ENCODE measurements around the gene TRIM61. TPM values are rescaled to one million over a fixed set of nuclear protein-coding genes. Genes with fewer than 3 reads are reported as not detected.
A peak's percentile ranks its signal among the peaks of the same experiment; 100 is the strongest.
"Not testable (repeated sequence)": the region's sequence is repeated elsewhere in the genome, so short reads cannot be mapped to it uniquely, and the experiment has no call there.

TRIM61 gene
- polyA plus RNA-seq, 1 experiment, result 1.0 TPM

DNA sequence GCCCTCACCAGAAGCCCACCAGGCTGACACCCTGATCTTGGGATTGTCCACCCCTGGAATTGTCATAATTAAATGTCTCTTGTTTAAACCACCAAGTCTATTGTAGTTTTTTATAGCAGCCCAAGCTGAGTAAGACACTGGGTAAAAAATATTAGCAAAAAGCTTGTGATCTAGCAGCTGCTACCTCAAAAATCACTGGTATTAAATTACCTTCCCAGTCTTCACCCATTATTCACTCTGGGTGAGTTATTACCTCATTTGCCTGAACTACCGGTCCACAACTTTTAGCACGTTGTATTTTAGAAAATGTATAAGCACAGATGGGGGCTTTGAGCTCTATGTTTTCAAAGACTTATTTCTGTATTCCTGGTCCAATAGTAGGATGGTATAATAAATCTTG lies 12.0 kb upstream of the TRIM61 start:
- no peaks in the 10 kb centered on the region for H3K27me3 ChIP-seq (ENCODE audit: control insufficient read depth, insufficient read depth, low read length)
- ChIA-PET POLR2A (no interaction called here), CTCF (no interaction called here)
- TF ChIP-seq, protein P1, sequence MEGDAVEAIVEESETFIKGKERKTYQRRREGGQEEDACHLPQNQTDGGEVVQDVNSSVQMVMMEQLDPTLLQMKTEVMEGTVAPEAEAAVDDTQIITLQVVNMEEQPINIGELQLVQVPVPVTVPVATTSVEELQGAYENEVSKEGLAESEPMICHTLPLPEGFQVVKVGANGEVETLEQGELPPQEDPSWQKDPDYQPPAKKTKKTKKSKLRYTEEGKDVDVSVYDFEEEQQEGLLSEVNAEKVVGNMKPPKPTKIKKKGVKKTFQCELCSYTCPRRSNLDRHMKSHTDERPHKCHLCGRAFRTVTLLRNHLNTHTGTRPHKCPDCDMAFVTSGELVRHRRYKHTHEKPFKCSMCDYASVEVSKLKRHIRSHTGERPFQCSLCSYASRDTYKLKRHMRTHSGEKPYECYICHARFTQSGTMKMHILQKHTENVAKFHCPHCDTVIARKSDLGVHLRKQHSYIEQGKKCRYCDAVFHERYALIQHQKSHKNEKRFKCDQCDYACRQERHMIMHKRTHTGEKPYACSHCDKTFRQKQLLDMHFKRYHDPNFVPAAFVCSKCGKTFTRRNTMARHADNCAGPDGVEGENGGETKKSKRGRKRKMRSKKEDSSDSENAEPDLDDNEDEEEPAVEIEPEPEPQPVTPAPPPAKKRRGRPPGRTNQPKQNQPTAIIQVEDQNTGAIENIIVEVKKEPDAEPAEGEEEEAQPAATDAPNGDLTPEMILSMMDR (IDR thresholded peaks at IDR 0.05; ENCODE audit: insufficient read depth, low read depth, low read length), result no peak
- no peak overlapping the region for H3K4me3 ChIP-seq (ENCODE audit: low read depth, low read length)
- H3K36me3 ChIP-seq (ENCODE audit: control insufficient read depth, insufficient read depth, low read length), result no peaks in the 10 kb centered on the region
- no peak for DNase-seq (ENCODE audit: low read depth)

DNA sequence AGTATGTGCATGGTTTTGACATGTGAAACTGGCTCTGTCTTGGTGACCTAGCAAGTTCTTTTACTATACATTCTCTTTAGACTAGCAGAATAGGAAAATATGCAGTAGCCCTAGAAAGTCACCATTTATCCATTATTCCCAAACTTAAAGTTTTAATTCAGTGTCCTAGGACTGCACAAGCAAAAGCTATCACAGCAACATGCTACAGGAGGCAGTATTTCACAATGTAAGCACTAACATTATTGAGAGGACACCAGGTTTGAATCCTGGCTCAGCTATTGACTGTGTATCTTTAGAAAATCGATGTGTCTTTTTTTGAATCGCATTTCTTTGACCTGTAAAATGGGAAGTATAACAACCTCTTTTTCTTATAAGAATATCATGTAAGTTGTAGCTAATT lies 5.5 kb downstream of the TRIM61 start:
- DNase-seq (ENCODE audit: low read depth); POLR2A ChIA-PET; H3K27me3 ChIP-seq (ENCODE audit: control insufficient read depth, insufficient read depth, low read length); H3K36me3 ChIP-seq (ENCODE audit: control insufficient read depth, insufficient read depth, low read length); H3K4me3 ChIP-seq (ENCODE audit: low read depth, low read length): not testable (repeated sequence)
- CTCF ChIA-PET, result interaction anchor here (0.5 to 0.6 kb wide), 2 partner anchors 9 to 125 kb away, joined by 3 read pairs; no protein-coding TSS in a partner anchor

DNA sequence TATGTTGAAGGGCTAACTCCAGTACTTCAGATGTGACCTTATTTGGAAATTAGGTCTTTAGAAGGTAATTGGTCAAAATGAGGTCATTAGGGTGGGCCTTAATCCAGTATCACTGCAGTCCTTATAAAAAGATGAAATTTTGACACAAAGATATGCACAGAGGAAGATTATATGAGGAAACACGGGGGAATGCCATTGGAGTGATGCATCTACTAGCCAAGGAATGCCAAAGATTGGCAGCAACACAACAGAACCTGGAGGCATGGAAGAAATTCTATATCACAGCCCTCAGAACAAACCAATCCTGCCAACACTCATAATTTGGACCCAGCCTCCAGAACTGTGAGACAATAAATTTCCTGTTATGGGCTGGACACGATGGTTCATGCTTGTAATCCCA lies 17.6 kb downstream of the TRIM61 start:
- H3K27me3 ChIP-seq (ENCODE audit: control insufficient read depth, insufficient read depth, low read length), result no peaks in the 10 kb centered on the region
- H3K4me3 ChIP-seq (ENCODE audit: low read depth, low read length), result no peak overlapping the region
- ChIA-PET POLR2A (no interaction called here), CTCF (no interaction called here)
- TF ChIP-seq, protein P1 (IDR thresholded peaks at IDR 0.05; ENCODE audit: insufficient read depth, low read depth, low read length), result no peak
- DNase-seq (ENCODE audit: low read depth), result no peak
- no peaks in the 10 kb centered on the region for H3K36me3 ChIP-seq (ENCODE audit: control insufficient read depth, insufficient read depth, low read length)

DNA sequence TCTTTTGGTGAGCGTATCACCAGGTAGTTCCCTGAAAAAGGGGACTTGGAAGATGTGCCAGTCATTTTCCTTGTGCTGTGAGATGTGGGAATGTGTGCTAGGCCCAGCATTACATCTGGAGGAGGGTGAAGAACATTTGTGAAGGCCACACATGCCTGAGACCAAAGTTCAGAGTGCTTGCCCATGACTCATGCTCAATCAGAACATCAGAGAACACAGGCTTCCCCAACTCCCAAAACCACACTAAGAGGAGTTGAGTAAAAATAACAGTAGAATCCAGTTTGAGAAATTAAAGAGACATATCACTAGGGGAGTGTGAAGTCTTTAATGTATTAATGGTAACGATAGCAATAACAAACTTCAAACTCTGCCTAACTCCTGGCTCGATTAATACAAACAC lies 18.0 kb downstream of the TRIM61 start:
- CTCF ChIA-PET; POLR2A ChIA-PET; DNase-seq (ENCODE audit: low read depth); H3K4me3 ChIP-seq (ENCODE audit: low read depth, low read length); H3K27me3 ChIP-seq (ENCODE audit: control insufficient read depth, insufficient read depth, low read length); H3K36me3 ChIP-seq (ENCODE audit: control insufficient read depth, insufficient read depth, low read length): not testable (repeated sequence)

DNA sequence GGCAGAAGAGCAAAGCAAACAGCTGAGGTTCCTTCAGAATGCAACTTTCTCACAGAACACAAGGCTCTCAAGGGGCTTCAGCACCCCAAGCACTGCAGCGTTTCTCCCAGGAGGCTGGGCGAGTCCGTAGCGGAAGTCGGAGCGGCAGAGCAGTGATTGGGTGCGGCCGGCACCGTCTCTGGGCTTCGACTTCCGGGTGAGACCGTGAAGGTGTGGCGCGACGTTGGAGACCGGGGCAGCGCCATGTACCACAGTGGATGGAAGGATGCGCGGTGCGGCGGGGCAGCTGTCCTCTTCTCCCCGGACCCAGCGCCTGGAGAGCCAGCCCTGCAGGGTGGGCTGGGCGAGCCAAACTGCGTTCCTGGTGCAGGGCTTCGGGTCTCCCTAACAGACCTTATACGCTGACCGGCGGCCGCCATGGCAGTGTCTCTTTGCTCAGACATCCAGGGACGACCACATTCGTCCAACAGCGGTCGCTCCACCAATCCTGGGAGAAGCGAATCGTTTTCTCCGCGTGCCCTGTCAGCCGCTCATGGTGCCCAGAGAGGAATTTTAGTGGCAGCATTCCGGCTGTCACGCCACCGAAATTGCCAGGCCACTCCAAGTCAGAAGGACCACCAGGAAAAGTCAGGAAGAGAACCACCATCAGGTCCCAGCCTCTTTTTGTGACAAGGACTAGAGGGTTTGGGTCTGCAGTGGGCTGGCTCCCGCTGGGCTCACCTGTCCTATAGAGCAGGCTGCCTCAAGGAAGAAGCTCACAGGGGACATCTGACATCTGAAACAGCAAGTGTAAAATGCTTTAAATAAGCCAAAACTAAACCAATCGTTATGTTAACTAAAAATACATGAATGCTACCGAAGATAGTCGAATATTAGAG lies 20.5 kb downstream of the TRIM61 start:
- POLR2A ChIA-PET, result no interaction called here

DNA sequence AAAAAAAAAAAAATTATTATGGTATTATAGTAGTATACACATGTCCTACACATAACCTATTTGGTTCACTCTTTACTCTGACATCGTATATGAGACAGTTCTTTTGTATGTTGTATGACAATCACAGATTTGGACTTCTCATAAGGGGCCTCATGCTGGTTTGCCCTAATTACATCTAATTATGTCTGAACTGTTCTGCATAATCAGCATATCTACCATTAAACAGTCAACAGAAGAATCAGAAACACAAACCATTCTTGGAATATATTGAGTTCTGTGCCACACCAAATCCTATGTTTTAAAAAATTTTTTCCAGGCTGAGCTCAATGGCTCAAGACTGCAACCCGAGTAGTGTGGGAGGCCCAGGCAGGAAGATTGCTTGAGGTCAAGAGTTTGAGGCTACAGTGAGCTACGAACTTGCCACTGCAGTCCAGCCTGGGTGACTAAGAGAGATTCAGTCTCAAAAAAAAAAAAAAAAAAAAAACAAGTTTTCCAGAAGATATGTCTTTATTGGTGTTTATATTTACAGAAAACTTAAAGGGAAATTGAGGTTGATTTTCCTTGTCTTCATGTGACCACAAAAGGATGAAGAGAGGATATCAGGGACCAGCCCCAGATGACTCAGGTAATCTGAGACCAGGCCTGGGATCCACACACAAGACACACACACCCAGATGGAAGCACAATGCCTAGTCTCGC lies 22.2 kb downstream of the TRIM61 start:
- DNase-seq (ENCODE audit: low read depth), result no peak
- ChIA-PET POLR2A (no interaction called here), CTCF (no interaction called here)
- no peaks in the 10 kb centered on the region for H3K36me3 ChIP-seq (ENCODE audit: control insufficient read depth, insufficient read depth, low read length)
- TF ChIP-seq, protein P1 (IDR thresholded peaks at IDR 0.05; ENCODE audit: insufficient read depth, low read depth, low read length), result no peak
- no peak overlapping the region for H3K4me3 ChIP-seq (ENCODE audit: low read depth, low read length)
- H3K27me3 ChIP-seq (ENCODE audit: control insufficient read depth, insufficient read depth, low read length), result no peaks in the 10 kb centered on the region

More for the DNA sequence above, 20.5 kb downstream of the TRIM61 start:
- Histone ChIP-seq H3K36me3 (ENCODE audit: control insufficient read depth, insufficient read depth, low read length) (no peaks in the 10 kb centered on the region), H3K27me3 (ENCODE audit: control insufficient read depth, insufficient read depth, low read length) (no peaks in the 10 kb centered on the region), H3K4me3 (ENCODE audit: low read depth, low read length) (peak overlapping the region; percentile 59)
- CTCF ChIA-PET, result no interaction called here
- TF ChIP-seq, protein P1 (IDR thresholded peaks at IDR 0.05; ENCODE audit: insufficient read depth, low read depth, low read length), result no peak
- no peak for DNase-seq (ENCODE audit: low read depth)
